MM.1S (cell line): ENCODE results near the gene TBX2.

Experiments
- EZH2 ChIP-seq: fragments of 300-600 bp; sonication (generic); optimal IDR thresholded peaks from 2 replicates; pipeline ENCODE3; 2017; ENCODE audit warnings: low read depth, mild to moderate bottlenecking, antibody characterized with exemption, low read length, mixed read lengths
- TF ChIP-seq, protein P1 (sequence below): fragments of 300-600 bp; sonication (generic); IDR thresholded peaks from 2 replicates; pipeline ENCODE4 v1.5.1; 2016; ENCODE audit warnings: antibody characterized with exemption, low read length, mixed read lengths

DNA sequence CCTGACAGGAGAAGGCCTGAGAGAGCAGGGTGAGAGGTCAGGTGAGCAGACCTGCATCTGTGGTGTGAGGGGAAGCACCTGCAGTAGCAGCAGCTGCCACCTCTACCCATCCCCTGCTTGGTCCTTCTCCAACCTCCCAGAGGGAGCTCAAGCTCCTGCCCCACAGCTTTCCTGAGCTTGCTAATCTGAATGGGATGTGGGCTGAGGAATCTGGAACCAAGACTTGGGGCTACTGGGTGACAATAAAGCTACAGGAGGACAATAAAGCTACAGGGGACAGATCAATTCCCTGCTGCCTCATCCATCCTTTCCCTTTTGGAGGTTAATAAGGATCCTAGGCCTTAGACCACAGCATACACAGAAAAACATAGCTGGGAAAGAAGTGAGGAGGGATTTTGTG is 47.7 kb downstream of the TBX2 start:
- TF ChIP-seq, protein P1, sequence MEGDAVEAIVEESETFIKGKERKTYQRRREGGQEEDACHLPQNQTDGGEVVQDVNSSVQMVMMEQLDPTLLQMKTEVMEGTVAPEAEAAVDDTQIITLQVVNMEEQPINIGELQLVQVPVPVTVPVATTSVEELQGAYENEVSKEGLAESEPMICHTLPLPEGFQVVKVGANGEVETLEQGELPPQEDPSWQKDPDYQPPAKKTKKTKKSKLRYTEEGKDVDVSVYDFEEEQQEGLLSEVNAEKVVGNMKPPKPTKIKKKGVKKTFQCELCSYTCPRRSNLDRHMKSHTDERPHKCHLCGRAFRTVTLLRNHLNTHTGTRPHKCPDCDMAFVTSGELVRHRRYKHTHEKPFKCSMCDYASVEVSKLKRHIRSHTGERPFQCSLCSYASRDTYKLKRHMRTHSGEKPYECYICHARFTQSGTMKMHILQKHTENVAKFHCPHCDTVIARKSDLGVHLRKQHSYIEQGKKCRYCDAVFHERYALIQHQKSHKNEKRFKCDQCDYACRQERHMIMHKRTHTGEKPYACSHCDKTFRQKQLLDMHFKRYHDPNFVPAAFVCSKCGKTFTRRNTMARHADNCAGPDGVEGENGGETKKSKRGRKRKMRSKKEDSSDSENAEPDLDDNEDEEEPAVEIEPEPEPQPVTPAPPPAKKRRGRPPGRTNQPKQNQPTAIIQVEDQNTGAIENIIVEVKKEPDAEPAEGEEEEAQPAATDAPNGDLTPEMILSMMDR = no peak
- no peak for TF ChIP-seq EZH2
